Gastroesophageal sphincter (tissue), 4 donors: ENCODE results near the gene PCDHGB3. TPM values are rescaled to one million over a fixed set of nuclear protein-coding genes. Genes with fewer than 3 reads are reported as not detected.
"Not testable (repeated sequence)": the region's sequence is repeated elsewhere in the genome, so short reads cannot be mapped to it uniquely, and the experiment has no call there.

Source experiments
- ATAC-seq: fragments of 150-250 bp; one replicate; pipeline ENCODE4 v1.9.1; 2016; ENCODE audit warnings: mild to moderate bottlenecking, moderate library complexity
- H3K27ac ChIP-seq, 4 donors: fragments of 200-600 bp; sonication (generic) in 3 of 4; 1 replicate in 3 of 4; 2 replicates in 1 of 4; pipeline ENCODE4 v1.5.1; 2016 to 2019
- H3K27me3 ChIP-seq: fragments of 200-600 bp; sonication (generic); one replicate; pipeline ENCODE4 v1.5.1; 2019
- H3K36me3 ChIP-seq, 2 donors: fragments of 200-600 bp; sonication (generic); one replicate each; pipeline ENCODE4 v1.5.1; 2019; ENCODE audit warnings: control low read depth in 1 of 2
- H3K4me1 ChIP-seq, 3 donors: fragments of 200-600 bp; sonication (generic); 1 replicate in 2 of 3; 2 replicates in 1 of 3; pipeline ENCODE4 v1.5.1; 2016 to 2019; ENCODE audit warnings: control low read depth in 2 of 3
- H3K4me3 ChIP-seq, 2 donors: fragments of 200-600 bp; sonication (generic); one replicate each; pipeline ENCODE4 v1.5.1; 2019; ENCODE audit warnings: mild to moderate bottlenecking in 1 of 2, moderate library complexity in 1 of 2
- H3K9me3 ChIP-seq, 3 donors: fragments of 200-600 bp; sonication (generic); one replicate each; pipeline ENCODE4 v1.5.1; 2017 to 2019; ENCODE audit warnings: control low read depth in 2 of 3
- EP300 ChIP-seq: sonication (generic); formaldehyde crosslinking; IDR thresholded peaks from one replicate; pipeline ENCODE4 v1.6.1; 2017; ENCODE audit warnings: antibody characterized with exemption, mild to moderate bottlenecking
- POLR2A ChIP-seq, 2 donors: fragments of 450-650 bp; IDR thresholded peaks; one replicate each; pipeline ENCODE4 v1.6.1; 2017; ENCODE audit warnings: antibody characterized with exemption in 2 of 2, mild to moderate bottlenecking in 2 of 2, moderate library complexity in 1 of 2
- POLR2AphosphoS5 ChIP-seq: sonication (generic); formaldehyde crosslinking; IDR thresholded peaks from one replicate; pipeline ENCODE4 v1.6.1; 2017; ENCODE audit warnings: antibody characterized with exemption
- WGBS, 2 donors: methylation state at CpG; one replicate each; pipeline ENCODE4 v1.1.5; 2018; ENCODE audit warnings: low coverage in 1 of 2; 5-methylcytosine and 5-hydroxymethylcytosine counted together
- total RNA-seq, 4 donors: library from RNA; depleted of rRNA; stranded (reverse); fragments of >200 nt; gene quantifications; one replicate each; pipeline ENCODE4 v1.1.0, GENCODE V29; 2016
- TF ChIP-seq, protein P1 (sequence below), 4 experiments: fragments of 200-600 bp in 2 of 4; fragments of 450-650 bp in 2 of 4; sonication (generic) in 1 of 4; IDR thresholded peaks; one replicate each; pipeline ENCODE4 v1.5.1; 2017 to 2019; ENCODE audit warnings: antibody characterized with exemption in 4 of 4, mild to moderate bottlenecking in 2 of 4, moderate library complexity in 2 of 4

PCDHGB3 gene
- total RNA-seq, 4 donors from 2014 or later: 1.5 to 10.0 (median 4.7) TPM

DNA sequence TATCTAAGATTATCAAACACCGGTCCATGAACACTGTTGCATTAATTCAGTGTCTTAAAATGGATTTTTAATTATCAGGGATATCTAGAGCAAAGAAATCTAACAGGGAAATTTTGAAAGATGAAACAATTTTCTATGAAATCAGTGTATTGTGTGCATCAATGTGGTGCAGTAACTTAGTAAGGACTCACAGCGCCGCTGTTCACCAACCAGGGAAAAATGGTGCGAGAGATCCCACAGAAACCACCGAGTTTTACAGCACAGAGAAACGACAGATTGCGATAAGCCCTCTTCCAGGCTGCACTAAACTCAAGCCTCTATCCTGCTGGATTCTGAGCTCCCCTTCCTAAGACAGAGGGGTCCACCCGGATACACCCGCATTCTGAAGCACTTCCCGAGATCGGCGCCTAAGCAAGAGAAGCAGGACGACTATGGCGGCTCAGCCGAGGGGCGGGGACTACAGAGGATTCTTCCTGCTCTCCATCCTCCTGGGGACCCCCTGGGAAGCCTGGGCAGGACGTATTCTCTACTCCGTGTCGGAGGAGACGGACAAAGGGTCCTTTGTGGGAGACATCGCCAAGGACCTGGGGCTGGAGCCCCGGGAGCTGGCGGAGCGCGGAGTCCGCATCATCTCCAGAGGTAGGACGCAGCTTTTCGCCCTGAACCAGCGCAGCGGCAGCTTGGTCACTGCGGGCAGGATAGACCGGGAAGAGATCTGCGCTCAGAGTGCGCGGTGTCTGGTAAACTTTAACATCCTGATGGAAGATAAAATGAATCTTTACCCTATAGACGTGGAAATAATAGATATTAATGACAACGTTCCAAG is 12.6 kb downstream of the PCDHGB3 start, which contains the start of gene PCDHGA7:
Gene PCDHGA7, plus strand, starts transcription at position 274 of the 826 bp plus-strand sequence. Its CDS starts 158 bp downstream, at position 432.
- TF ChIP-seq EP300: no peak
- TF ChIP-seq POLR2AphosphoS5: no peak
- no peak for TF ChIP-seq POLR2A (IDR thresholded peaks at IDR 0.05)
- TF ChIP-seq, protein P1, sequence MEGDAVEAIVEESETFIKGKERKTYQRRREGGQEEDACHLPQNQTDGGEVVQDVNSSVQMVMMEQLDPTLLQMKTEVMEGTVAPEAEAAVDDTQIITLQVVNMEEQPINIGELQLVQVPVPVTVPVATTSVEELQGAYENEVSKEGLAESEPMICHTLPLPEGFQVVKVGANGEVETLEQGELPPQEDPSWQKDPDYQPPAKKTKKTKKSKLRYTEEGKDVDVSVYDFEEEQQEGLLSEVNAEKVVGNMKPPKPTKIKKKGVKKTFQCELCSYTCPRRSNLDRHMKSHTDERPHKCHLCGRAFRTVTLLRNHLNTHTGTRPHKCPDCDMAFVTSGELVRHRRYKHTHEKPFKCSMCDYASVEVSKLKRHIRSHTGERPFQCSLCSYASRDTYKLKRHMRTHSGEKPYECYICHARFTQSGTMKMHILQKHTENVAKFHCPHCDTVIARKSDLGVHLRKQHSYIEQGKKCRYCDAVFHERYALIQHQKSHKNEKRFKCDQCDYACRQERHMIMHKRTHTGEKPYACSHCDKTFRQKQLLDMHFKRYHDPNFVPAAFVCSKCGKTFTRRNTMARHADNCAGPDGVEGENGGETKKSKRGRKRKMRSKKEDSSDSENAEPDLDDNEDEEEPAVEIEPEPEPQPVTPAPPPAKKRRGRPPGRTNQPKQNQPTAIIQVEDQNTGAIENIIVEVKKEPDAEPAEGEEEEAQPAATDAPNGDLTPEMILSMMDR (IDR thresholded peaks at IDR 0.05): no peak
- H3K27me3 ChIP-seq: no peaks in the 10 kb centered on the region
- H3K36me3 ChIP-seq: peaks cover 0 to 9% of the 10 kb centered on the region in 2 donors
- ATAC-seq: no peak
- H3K4me1 ChIP-seq: no peaks in the 10 kb centered on the region
- no peak within 1 kb of the TSS for H3K27ac ChIP-seq
- peaks cover 2 to 98% (median 6%) of the 10 kb centered on the region in 3 donors for H3K9me3 ChIP-seq
- WGBS, 2 donors: 13 to 28% methylated on average over 14 to 23 of the region's 37 CpGs
- H3K4me3 ChIP-seq: peak within 1 kb of the TSS in 1 of 2 donors; percentile 21

DNA sequence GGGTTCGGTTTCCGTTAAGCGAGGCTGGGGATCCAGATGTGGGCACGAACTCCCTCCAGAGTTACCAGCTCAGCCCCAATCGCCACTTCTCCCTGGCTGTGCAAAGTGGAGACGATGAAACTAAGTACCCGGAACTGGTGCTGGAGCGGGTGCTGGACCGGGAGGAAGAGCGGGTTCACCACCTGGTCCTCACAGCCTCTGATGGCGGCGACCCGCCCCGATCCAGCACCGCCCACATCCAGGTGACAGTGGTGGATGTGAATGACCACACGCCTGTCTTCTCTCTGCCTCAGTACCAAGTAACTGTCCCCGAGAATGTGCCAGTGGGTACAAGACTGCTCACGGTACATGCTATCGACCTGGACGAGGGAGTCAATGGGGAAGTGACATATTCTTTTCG is 13.3 kb downstream of the PCDHGB3 start:
- H3K4me1 ChIP-seq: no peaks in the 10 kb centered on the region
- peaks cover 2 to 97% (median 6%) of the 10 kb centered on the region in 3 donors for H3K9me3 ChIP-seq
- no peak overlapping the region for H3K27ac ChIP-seq
- no peak for ATAC-seq
- no peaks in the 10 kb centered on the region for H3K27me3 ChIP-seq
- TF ChIP-seq POLR2AphosphoS5 (no peak), POLR2A (IDR thresholded peaks at IDR 0.05) (no peak)
- no peak overlapping the region for H3K4me3 ChIP-seq
- 29 to 45% methylated on average over 12 to 15 of the region's 21 CpGs for WGBS, 2 donors
- peaks cover 0 to 6% of the 10 kb centered on the region in 2 donors for H3K36me3 ChIP-seq

DNA sequence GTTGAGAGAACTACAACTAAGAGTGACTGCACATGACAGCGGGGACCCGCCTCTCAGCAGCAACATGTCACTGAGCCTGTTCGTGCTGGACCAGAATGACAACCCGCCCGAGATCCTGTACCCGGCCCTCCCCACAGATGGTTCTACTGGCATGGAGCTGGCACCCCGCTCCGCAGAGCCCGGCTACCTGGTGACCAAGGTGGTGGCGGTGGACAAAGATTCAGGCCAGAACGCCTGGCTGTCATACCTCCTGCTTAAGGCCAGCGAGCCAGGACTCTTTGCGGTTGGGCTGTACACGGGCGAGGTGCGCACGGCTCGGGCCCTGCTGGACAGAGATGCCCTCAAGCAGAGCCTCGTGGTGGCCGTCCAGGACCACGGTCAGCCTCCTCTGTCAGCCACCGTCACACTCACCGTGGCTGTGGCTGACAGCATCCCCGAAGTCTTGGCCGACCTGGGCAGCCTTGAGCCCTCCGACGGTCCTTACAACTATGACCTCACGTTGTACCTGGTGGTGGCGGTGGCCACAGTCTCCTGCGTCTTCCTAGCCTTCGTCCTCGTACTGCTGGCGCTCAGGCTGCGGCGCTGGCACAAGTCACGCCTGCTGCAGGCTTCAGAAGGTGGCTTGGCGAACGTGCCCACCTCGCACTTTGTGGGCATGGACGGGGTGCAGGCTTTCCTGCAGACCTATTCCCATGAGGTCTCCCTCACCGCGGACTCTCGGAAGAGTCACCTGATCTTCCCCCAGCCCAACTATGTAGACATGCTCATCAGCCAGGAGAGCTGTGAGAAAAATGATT is 14.6 kb downstream of the PCDHGB3 start:
- Histone ChIP-seq H3K36me3 (peaks cover 0 to 12% of the 10 kb centered on the region in 2 donors), H3K9me3 (peaks cover 2 to 97% (median 7%) of the 10 kb centered on the region in 3 donors), H3K4me1 (no peaks in the 10 kb centered on the region), H3K27me3 (no peaks in the 10 kb centered on the region), H3K4me3 (no peak overlapping the region), H3K27ac (no peak overlapping the region)
- 33% methylated on average over 12 of the region's 43 CpGs; no CpG with 5 or more reads in 1 of the 2 donors for WGBS, 2 donors
- TF ChIP-seq, protein P1 (IDR thresholded peaks at IDR 0.05): no peak
- TF ChIP-seq POLR2AphosphoS5: no peak
- TF ChIP-seq EP300: no peak
- no peak for TF ChIP-seq POLR2A (IDR thresholded peaks at IDR 0.05)
- ATAC-seq: no peak

DNA sequence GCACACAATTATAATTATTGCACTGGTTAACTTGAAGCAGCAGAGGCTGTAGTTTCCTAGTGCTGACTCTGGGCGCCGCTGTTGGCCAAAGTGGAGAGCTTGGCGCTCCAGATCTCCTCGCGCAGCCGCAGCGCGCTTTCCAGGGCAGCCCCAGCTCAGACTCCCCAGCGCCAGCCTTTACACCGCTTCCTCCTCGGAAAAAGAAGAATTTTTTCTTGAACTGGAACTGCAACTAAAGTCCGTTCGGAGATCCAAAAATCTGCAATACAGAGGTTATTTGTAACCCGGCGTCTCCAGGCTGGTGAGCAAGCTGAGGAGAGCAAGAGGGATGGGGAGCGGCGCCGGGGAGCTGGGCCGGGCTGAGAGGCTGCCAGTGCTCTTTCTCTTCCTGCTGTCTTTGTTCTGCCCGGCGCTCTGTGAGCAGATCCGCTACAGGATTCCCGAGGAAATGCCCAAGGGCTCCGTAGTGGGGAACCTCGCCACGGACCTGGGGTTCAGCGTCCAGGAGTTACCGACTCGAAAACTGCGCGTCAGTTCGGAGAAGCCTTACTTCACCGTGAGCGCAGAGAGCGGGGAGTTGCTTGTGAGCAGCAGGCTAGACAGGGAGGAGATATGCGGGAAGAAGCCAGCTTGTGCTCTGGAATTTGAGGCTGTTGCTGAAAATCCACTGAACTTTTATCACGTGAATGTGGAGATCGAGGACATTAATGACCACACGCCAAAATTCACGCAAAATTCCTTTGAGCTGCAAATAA is 17.7 kb downstream of the PCDHGB3 start, which contains the start of gene PCDHGB4:
Gene PCDHGB4, plus strand, starts transcription at position 142 of the 755 bp plus-strand sequence. Its CDS starts 187 bp downstream, at position 329.
- Histone ChIP-seq H3K36me3 (peaks cover 0 to 14% of the 10 kb centered on the region in 2 donors), H3K9me3 (peaks cover 2 to 99% (median 8%) of the 10 kb centered on the region in 3 donors), H3K4me3 (peak within 1 kb of the TSS in 1 of 2 donors; percentile 16)
- not testable (repeated sequence) for H3K27ac ChIP-seq, H3K27me3 ChIP-seq, H3K4me1 ChIP-seq, ATAC-seq
- WGBS, 2 donors: 11% methylated on average over 3 of the region's 40 CpGs; no CpG with 5 or more reads in 1 of the 2 donors
- TF ChIP-seq, protein P1 (IDR thresholded peaks at IDR 0.05): peak in 1 of 4 experiments; percentile 29
